ENCODE data around the gene ZNF527. TPM values are rescaled to one million over a fixed set of nuclear protein-coding genes. Genes with fewer than 3 reads are reported as not detected.
"Not testable (repeated sequence)": the region's sequence is repeated elsewhere in the genome, so short reads cannot be mapped to it uniquely, and the experiment has no call there.

ZNF527 gene
- total RNA-seq, 2 experiments from 2014 or later: 7.8 to 8.4 TPM

DNA sequence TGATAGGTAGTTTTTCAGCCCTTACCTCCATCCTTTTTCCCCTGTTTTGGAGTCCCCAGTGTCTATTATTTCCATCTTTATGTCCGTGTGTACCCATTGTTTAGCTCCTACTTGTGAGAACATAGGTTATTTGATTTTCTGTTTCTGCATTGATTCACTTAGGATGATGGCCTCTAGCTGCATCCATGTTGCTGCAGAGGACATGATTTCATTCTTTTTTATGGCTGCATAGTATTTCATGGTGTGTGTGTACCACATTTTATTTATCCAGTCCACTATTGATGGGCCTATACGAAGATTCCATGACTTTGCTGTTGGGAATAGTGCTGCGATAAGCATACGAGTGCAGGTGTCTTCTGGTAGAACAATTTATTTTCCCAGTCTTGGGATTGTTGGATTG, 15.0 kb upstream of the ZNF527 start:
- H3K27ac Mint-ChIP-seq: no peak overlapping the region
- Histone ChIP-seq H3K27ac (ENCODE audit: low read depth in 1 of 2, low read length in 2 of 2) (no peak overlapping the region), H3K9me3 (ENCODE audit: control insufficient read depth in 1 of 2, insufficient read depth in 1 of 2, low read length in 2 of 2) (peaks cover 23 to 32% of the 10 kb centered on the region in 2 experiments), H3K4me3 (ENCODE audit: low read length) (no peak overlapping the region), H3K27me3 (ENCODE audit: control insufficient read depth in 1 of 2, insufficient read depth in 2 of 2, low read length in 2 of 2) (no peaks in the 10 kb centered on the region), H3K36me3 (ENCODE audit: insufficient read depth, low read length) (peaks cover 47% of the 10 kb centered on the region), H3K4me1 (ENCODE audit: insufficient read depth, low read length) (no peaks in the 10 kb centered on the region)
- CTCF ChIA-PET: no interaction called here
- intact Hi-C loops (cut with DNase I, micrococcal nuclease): no loop called here
- ATAC-seq (ENCODE audit: poor library complexity): no peak
- no peaks in the 10 kb centered on the region for H3K27me3 Mint-ChIP-seq
- no peak overlapping the region for H3K4me3 Mint-ChIP-seq
- peaks cover 98% of the 10 kb centered on the region for H3K36me3 Mint-ChIP-seq (ENCODE audit: low read depth)
- no peak for DNase-seq
- POLR2A ChIA-PET: no interaction called here
- TF ChIP-seq CTCF (IDR thresholded peaks at IDR 0.05): no peak
- H3K4me1 Mint-ChIP-seq (ENCODE audit: low read depth): peaks cover 9% of the 10 kb centered on the region
- peaks cover 14% of the 10 kb centered on the region for H3K9me3 Mint-ChIP-seq

GRCh38 chr19:37361994-37362393, 8.9 kb upstream of the ZNF527 start:
- CTCF ChIA-PET: no interaction called here

DNA sequence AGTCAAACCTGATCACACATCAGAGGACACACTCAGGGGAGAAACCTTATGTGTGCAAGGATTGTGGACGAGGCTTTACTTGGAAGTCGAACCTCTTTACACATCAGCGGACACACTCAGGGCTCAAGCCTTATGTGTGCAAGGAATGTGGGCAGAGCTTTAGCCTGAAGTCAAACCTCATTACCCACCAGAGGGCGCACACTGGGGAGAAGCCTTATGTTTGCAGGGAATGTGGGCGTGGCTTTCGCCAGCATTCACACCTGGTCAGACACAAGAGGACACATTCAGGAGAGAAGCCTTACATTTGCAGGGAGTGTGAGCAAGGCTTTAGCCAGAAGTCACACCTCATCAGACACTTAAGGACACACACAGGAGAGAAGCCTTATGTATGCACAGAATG, 8.2 kb upstream of the ZNF527 start:
- Histone ChIP-seq H3K4me1 (ENCODE audit: insufficient read depth, low read length) (no peaks in the 10 kb centered on the region), H3K9me3 (ENCODE audit: control insufficient read depth in 1 of 2, insufficient read depth in 1 of 2, low read length in 2 of 2) (peaks cover 51 to 62% of the 10 kb centered on the region in 2 experiments), H3K36me3 (ENCODE audit: insufficient read depth, low read length) (peaks cover 40% of the 10 kb centered on the region), H3K27me3 (ENCODE audit: control insufficient read depth in 1 of 2, insufficient read depth in 2 of 2, low read length in 2 of 2) (no peaks in the 10 kb centered on the region), H3K4me3 (ENCODE audit: low read length) (no peak overlapping the region), H3K27ac (ENCODE audit: low read depth in 1 of 2, low read length in 2 of 2) (no peak overlapping the region)
- H3K27ac Mint-ChIP-seq: no peak overlapping the region
- CTCF ChIA-PET: no interaction called here
- no peaks in the 10 kb centered on the region for H3K27me3 Mint-ChIP-seq
- H3K4me1 Mint-ChIP-seq (ENCODE audit: low read depth): no peaks in the 10 kb centered on the region
- H3K36me3 Mint-ChIP-seq (ENCODE audit: low read depth): peaks cover 82% of the 10 kb centered on the region
- peak in 1 of 14 experiments; percentile 1 for DNase-seq
- no peak for ATAC-seq (ENCODE audit: poor library complexity)
- POLR2A ChIA-PET: no interaction called here
- TF ChIP-seq CTCF (IDR thresholded peaks at IDR 0.05): no peak
- intact Hi-C loops (cut with DNase I, micrococcal nuclease): no loop called here
- no peak overlapping the region for H3K4me3 Mint-ChIP-seq
- peaks cover 15% of the 10 kb centered on the region for H3K9me3 Mint-ChIP-seq

More at GRCh38 chr19:37361994-37362393, 8.9 kb upstream of the ZNF527 start:
- no peak overlapping the region for H3K27ac Mint-ChIP-seq
- Histone ChIP-seq H3K27ac (ENCODE audit: low read depth in 1 of 2, low read length in 2 of 2) (no peak overlapping the region), H3K27me3 (ENCODE audit: control insufficient read depth in 1 of 2, insufficient read depth in 2 of 2, low read length in 2 of 2) (no peaks in the 10 kb centered on the region), H3K4me3 (ENCODE audit: low read length) (no peak overlapping the region), H3K4me1 (ENCODE audit: insufficient read depth, low read length) (no peaks in the 10 kb centered on the region), H3K36me3 (ENCODE audit: insufficient read depth, low read length) (peaks cover 47% of the 10 kb centered on the region), H3K9me3 (ENCODE audit: control insufficient read depth in 1 of 2, insufficient read depth in 1 of 2, low read length in 2 of 2) (peaks cover 51 to 70% of the 10 kb centered on the region in 2 experiments)
- peaks cover 2% of the 10 kb centered on the region for H3K4me1 Mint-ChIP-seq (ENCODE audit: low read depth)
- POLR2A ChIA-PET: no interaction called here
- no peak for DNase-seq
- peaks cover 20% of the 10 kb centered on the region for H3K9me3 Mint-ChIP-seq
- intact Hi-C loops (cut with DNase I, micrococcal nuclease): no loop called here
- no peak overlapping the region for H3K4me3 Mint-ChIP-seq
- no peaks in the 10 kb centered on the region for H3K27me3 Mint-ChIP-seq
- ATAC-seq (ENCODE audit: poor library complexity): no peak
- H3K36me3 Mint-ChIP-seq (ENCODE audit: low read depth): peaks cover 90% of the 10 kb centered on the region
- TF ChIP-seq CTCF (IDR thresholded peaks at IDR 0.05): no peak

DNA sequence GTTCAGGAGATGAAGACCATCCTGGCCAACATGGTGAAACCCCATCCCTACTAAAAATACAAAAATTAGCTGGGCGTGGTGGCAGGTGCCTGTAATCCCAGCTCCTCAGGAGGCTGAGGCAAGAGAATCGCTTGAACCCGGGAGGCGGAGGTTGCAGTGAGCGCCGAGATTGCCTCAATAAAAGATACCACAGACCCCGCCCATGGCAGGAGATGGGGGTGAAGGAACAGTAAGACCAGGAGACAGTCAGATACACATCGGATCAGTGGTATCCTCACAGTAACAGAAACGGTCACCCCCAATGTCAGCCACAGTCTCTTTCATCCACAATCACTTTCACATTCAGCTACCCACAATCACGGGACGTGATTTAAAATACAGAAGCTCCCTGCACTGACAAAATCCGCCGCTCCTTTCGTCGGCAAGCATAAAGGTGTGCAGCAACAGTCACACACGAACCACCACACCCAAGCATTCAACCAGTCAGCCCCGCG, 466 bp upstream of the ZNF527 start:
- peaks cover 17% of the 10 kb centered on the region for H3K4me1 ChIP-seq (ENCODE audit: insufficient read depth, low read length)
- H3K4me1 Mint-ChIP-seq (ENCODE audit: low read depth): peaks cover 16% of the 10 kb centered on the region
- CTCF ChIA-PET: interaction anchor here (1.0 to 2.0 kb wide), 5 partner anchors 52 to 1033 kb away, joined by 3 to 6 read pairs (median 5); partner anchors contain the start of genes FAM98C and ZNF793

More for the DNA sequence above, 466 bp upstream of the ZNF527 start:
- intact Hi-C loops (cut with DNase I, micrococcal nuclease): loop anchor here (1.0 to 10.0 kb wide), 14 partner anchors 36 to 1158 kb away; partner anchors contain the start of genes ZNF540 (in 2 of the 2), ZNF571 (in 2 of the 2), SIPA1L3 (in 1 of the 2) and WDR87 (in 1 of the 2)
- not testable (repeated sequence) for H3K27me3 ChIP-seq (ENCODE audit: control insufficient read depth in 1 of 2, insufficient read depth in 2 of 2, low read length in 2 of 2); H3K27me3 Mint-ChIP-seq; H3K9me3 Mint-ChIP-seq
- POLR2A ChIA-PET: interaction anchor here (0.8 to 2.8 kb wide), 23 partner anchors 10 to 881 kb away, joined by 3 to 63 read pairs (median 8); partner anchors contain the start of genes SIPA1L3, WDR87, ZNF345 and ZNF382
- peaks cover 30% of the 10 kb centered on the region for H3K36me3 Mint-ChIP-seq (ENCODE audit: low read depth)
- Histone ChIP-seq H3K36me3 (ENCODE audit: insufficient read depth, low read length) (peaks cover 13% of the 10 kb centered on the region), H3K4me3 (ENCODE audit: low read length) (peak overlapping the region; percentile 59), H3K9me3 (ENCODE audit: control insufficient read depth in 1 of 2, insufficient read depth in 1 of 2, low read length in 2 of 2) (peaks cover 13 to 22% of the 10 kb centered on the region in 2 experiments), H3K27ac (ENCODE audit: low read depth in 1 of 2, low read length in 2 of 2) (peak overlapping the region; percentile 52 to 54)
- H3K27ac Mint-ChIP-seq: peak overlapping the region; percentile 96
- ATAC-seq (ENCODE audit: poor library complexity): peak; percentile 46
- H3K4me3 Mint-ChIP-seq: peak overlapping the region; percentile 96
- peak in 1 of 14 experiments; percentile 35 for DNase-seq

All from CD4-positive, alpha-beta T cell (primary cell).